Stimulated activated CD4-positive, alpha-beta T cell treated with anti-CD3 and anti-CD28 coated beads, Interleukin-15, amount 100 ng/mL, for 48 hours (primary cell): ENCODE results near the gene ABCC2.

ENCODE experiments used
- DNase-seq, 2 donors: peaks; one replicate each; pipeline ENCODE4 v3.0.0-alpha.2; 2020; ENCODE audit warnings: low read depth in 2 of 2

ABCC2 gene

DNA sequence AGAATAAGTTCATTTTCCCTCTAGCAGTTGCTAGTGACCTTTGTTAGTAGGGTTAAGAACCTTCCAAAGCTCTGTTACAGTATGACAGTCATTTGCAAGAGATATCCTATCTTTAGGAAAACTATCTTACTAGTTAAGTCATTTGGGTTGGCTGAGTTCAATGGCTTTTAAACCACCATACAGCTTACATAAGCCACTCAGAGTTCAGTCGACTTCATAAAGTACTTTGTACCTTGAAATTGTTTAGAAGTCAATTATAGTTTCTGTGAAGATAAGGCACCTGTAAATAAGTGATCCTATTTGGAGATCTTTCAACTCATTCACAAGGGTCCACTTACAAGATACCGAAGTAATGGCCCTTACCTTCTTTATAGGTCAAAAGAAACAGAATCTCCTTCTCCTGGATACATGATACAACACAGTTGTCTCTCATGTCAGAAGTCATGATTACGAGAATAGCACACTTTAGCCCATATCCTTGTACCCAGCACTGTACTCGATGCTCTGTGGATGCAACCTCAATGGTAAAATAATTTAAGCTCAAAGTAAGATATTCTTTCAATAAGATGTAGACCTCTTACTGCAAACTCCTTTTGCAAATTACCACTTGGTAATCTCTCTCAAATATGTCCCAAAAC, 11.9 kb upstream of the ABCC2 start:
- DNase-seq: no peak

DNA sequence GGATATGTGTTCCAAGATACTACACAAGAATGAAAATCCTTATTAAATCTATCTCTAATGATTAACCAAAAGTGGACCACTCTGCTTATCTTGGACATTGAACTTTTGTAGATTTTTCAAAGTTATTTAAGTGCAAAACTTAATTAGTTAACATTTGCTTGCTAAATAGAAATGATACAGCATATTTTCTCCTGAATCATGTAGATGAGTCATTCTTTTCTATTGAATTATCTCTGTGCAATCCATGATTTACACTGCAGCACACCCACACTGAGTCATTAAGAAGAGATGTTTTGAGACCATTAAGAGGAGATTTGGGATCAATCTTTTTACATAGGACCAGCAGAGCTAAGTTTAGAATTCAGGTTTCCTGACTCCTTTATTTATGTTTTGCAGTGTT, 6.6 kb upstream of the ABCC2 start:
- no peak for DNase-seq

DNA sequence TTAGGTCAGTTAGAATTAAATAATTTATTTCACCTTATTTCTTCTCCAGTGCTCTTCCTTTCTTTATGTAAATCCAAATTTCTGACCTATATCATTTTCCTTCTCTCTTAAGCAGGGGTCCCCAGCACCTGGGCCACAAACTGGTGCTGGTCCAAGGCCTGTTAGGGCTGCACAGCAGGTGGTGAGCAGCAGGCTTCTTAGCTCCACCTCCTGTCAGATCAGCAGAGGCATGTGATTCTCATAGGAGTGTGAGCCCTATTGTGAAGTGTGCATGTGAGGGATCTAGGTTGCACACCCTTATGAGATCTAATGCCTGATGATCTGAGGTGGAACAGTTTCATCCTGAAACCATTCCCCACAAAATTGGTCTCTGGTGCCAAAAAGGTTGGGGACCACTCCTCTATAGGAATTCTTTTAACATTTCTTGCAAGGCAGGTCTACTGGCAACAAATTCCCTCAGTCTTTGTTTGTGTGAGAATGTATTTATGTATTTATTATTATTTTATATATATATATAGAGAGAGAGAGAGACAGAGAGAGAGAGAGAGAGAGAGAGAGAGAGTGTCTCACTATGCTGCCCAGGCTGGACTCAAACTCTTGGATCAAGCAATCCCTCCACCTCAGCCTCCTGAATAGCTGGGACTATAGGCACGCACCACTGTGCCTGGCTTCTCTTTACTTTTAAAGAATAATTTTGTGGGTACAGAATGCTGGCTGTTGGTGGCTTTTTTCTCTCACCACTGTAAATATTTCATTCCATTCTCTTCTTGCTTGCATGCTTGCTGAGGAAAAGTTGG, 4.3 kb upstream of the ABCC2 start:
- DNase-seq: no peak

DNA sequence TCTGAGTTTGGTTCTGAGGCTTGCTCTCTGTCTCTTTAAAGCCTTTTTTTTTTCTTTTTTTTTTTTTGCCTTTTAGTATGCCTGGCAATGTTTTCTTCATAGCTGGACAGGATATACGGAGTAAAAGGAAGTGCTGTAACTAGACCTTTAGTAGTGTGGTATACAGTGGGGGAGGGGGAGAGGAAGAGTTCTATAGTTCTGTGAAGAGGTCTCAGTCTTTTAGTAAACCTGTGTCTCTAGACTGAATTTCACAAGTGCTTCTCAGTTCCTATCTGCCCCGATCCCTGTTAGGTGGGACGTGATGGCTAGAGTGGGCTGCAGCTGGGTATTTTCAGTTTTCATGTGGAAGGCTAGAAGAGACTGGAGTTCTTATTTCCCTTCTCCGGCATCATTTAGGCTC, 3.1 kb upstream of the ABCC2 start:
- DNase-seq: no peak

DNA sequence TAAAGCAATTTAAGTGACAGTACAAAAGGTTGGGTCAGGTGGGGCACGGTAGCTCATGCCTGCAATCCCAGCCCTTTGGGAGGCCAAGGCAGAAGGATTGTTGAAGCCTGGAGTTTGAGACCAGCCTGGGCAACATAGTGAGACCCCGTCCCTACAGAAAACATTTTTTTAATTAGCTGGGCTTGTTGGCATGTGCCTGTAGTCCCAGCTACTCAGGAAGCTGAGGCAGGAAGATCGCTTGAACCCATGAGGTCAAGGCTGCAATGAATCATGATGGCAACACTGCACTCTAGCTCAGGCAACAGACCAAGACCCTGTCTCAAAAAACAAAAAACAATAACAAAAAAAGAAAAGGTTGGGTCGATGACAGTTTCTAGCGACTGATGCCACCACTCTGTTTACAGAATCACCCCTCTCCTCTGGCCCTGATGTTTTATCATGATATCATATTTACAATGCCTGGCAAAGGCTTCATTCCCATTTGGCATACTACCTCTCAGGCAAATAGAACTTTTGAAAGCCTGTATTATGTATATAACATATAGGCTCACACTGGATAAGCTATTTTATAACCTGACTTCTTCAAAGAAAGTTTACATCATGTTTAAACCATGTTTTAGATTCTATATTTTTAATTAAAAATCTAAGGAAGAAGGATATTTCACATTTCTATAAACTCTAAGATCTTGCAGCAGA, 558 bp upstream of the ABCC2 start:
- DNase-seq: no peak

DNA sequence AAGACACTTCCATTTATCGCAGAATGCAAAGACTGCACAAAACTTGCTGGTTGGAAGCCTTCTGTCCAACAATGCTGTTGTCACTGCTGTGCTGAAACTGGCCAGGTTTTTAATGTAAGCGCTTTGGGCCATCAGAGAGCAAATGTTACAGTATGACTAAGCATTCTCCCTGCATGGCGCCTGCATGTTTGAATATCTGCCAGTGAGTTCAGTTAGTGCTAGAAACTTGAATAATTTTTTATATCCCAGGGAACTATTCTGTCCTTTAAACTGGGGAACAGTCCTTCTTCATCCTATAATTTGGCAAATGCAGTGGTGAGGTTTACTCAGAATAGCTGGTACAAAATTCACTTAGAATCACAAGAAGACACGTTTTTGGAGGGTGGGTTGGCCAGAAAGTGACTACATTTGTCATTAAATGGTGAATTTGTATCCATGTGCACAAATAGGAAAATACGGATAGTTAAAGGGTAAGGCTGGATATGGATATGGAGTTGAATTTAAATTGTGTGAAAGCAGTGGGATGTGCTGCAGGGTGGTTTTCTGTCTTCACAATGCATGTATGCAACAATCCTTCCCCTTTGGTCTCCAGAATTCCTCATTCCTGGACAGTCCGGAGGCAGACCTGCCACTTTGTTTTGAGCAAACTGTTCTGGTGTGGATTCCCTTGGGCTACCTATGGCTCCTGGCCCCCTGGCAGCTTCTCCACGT, 1.7 kb downstream of the ABCC2 start:
- DNase-seq: no peak

DNA sequence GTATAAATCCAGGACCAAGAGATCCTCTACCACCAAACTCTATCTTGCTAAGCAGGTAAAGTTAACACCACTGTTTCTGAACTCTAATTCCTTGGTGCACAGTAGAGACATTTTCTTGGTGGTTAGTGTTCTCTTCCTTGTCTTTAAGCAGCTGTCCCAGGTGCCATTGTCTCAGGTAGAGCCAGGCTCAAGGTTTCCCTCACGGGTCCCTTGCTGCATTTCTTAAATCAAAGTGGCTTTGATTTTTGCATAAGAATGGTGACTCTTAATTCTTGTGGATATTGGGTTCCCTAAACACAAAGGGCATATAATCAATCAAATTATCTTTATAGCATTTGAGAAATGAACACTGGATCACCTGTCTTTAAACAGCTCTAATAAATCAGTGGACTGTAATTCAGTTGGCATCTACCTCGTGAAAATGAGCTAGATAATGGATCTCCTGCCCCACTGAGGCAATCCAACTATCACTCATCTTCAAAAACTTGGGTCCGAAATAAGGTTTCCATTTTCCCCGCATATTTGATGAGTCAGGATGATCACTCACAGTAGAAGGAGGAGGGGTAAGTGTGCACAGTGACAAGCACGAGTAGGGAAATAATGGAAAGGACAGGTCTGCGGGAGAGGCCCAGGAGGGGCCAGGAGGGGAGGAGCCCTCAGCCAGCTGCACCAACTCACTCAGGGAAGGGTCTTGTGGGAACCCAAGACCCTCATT, 2.4 kb downstream of the ABCC2 start:
- no peak for DNase-seq

DNA sequence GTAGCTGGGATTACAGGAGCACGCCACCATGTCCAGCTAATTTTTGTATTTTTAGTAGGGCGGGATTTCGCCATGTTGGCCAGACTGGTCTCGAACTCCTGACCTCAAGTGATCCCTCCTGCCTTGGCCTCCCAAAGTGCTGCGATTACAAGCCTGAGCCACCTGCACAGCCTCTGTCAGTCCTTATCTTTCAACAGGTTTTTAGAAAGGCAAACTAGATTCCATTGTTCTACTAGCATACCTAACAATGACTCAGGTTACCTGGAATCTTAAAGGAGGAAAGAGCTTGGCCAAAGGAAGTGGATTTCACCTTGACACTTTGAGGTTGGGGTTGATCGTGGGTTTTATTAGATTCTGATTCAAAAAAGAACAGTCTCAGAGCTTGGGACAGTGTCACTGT, 3.2 kb downstream of the ABCC2 start:
- DNase-seq: no peak

DNA sequence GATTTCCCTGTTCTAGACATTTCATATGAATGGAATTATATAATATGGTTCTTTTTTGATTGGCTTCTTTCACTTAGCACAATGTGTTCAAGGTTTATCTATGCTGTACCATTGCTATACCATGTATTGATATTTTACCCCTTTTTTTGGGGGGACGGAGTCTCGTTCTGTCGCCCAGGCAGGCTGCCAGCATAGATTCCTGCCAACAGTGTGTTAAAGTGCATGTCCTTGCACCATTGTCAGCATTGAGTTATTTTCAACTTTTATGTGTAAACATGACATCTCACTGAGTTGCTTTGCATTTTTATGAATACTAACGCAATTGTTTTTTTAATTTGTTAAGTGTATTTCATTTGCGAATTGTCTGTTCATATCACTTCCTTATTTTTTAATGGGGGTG, 4.9 kb downstream of the ABCC2 start:
- DNase-seq: no peak

DNA sequence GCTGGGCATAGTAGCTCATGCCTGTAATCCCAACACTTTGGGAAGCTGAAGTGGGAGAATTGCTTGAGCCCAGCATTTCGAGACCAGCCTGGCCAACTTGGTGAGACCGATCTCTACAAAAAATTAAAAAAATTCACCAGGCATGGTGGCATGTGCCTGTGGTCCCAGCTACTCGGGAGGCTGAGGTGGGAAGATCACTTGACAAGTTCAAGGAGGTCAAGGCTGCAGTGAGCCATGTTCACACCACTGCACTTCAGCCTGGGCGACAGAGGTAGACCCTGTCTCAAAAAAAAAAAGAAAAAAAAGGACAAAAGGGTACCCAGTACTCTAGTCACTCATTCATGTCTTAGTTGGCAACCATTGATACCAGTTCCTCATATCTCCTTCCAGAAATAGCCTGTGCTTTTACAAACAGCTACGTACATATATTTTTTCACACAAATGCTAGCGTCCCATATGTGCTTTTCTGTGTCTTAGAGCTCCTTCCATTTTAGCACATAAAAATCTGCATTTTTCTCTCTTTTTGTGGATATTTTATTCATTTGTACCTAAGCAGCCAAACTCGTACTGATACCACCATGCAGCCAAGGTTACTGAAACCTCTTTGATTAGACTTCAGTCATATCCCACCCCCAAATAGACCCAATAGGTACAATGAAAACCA, 5.5 kb downstream of the ABCC2 start:
- no peak for DNase-seq

DNA sequence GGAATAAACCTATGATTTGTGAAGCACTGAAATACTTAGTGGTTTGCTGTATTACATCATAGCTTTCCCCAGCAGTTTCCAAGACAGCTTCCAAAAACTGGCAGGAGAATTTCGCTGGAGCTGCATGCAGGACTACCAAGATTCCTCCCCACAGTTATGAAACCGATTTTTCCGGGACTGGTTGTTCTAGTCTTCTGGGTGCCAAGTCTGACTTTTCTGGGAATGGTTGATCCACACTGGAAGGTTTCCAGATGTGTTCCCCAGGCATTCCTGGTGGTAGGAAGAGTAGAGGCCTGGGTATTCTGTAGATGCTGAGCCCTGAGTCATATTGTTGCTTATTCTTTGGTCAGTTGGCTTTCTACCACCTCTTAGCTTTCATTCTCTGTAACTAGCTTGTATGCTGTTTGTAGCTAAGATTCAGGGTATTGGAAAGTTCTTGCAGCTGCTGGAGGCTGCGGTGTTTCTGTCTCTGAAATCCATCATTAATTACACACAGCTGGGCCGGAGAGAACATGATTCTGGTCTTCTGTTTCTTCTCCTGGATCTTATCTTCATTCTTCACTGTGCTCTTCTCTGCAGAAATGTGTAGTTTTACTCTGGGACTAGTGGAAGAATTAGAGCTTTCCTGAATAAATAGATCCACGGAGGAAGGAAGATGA, 6.3 kb downstream of the ABCC2 start:
- DNase-seq: no peak

DNA sequence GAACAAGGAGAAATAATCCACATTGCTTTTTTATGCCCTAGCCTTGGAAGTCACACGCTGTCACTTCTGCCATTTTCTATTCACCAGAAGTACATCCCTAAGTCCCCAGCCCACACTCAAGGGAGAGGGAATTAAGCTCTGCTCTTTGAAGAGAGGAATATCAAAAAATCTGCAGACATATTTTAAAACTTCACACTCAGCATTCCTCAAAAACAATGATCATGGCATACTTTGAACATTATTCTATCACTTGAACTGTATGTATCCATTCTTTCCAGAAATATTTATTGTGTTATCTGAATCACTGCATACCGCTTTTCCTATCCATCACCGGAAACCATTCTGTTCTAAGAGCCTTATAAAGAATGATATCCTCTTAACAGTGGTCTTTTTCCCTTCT, 9.4 kb downstream of the ABCC2 start:
- DNase-seq: no peak

DNA sequence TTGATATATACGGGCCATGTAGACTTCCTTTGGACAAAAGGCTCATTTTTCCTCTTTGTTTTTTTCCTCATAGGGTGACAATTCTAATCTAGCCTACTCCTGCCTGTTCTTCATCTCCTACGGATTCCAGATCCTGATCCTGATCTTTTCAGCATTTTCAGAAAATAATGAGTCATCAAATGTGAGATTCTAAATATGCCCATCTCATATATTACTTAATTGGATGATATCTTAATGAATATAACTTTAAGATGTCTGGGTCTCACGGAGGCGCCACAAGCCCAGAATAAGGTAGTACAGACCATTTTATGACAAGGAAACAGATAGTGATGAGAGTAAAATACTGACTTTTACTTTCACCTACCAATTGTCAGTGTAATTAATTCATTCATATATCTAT, 11.4 kb downstream of the ABCC2 start:
- no peak for DNase-seq

DNA sequence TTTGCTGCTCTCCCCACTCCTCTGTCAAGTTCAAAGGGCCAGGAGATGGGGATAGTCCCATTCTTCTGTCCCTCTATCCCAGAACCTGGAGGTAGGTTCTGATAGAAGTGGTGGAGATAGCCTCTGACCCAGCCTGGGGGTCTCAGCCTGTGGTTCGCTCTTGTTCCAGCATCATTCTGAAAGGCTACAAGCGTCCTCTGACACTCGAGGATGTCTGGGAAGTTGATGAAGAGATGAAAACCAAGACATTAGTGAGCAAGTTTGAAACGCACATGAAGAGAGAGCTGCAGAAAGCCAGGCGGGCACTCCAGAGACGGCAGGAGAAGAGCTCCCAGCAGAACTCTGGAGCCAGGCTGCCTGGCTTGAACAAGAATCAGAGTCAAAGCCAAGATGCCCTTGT, 14.5 kb downstream of the ABCC2 start:
- DNase-seq: no peak

DNA sequence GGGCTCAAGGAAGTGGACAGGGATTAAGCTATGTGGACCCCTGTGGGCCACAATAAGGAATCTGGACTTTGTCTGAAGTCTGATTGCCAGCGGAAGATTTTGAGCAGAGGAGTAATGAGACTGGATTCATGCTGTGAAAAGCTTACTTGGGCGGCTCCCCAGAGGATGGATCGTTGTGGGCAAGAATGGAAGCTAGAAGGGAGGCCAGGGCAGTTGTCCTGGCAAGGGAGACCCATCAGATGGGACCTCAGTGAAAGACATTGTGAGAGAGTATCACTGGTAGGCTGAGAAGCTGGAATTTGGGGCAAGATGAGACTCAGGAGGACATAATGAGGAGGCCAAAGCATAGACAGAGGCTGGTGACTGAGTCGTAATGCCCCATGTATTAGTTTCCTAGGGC, 15.6 kb downstream of the ABCC2 start:
- no peak for DNase-seq

DNA sequence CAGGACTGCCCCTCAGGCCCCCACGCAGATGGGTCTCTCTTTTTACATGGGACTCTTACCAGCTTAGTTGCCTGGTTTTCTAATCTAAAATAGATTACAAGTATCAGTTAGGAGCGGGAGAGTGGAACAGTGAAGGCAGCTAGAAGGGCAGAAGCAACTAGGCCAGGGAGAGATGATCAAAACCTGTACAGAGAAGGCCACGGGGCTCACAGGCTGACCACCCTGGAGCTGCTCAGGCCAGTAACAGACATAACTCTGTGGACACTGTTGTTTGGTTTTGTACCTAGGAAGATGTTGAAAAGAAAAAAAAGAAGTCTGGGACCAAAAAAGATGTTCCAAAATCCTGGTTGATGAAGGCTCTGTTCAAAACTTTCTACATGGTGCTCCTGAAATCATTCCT, 16.5 kb downstream of the ABCC2 start:
- no peak for DNase-seq

DNA sequence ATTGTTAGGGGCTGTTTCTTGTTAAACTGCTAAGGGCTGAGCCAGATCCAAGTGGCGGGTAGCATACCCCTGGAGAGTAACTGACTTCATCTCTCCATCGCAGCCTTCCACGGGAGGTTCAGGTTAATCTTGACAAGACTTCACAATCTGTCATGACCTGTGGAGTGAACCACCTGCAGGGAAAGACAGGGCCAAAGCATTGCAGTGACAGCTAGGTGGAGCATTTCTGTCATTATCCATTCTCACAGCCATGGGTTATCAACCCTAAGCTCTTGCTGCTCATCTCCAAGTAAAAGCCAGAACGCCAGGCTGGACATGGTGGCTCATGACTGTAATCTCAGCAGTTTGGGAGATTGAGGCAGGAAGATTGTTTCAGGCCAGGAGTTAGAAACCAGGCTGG, 17.2 kb downstream of the ABCC2 start:
- DNase-seq: no peak

DNA sequence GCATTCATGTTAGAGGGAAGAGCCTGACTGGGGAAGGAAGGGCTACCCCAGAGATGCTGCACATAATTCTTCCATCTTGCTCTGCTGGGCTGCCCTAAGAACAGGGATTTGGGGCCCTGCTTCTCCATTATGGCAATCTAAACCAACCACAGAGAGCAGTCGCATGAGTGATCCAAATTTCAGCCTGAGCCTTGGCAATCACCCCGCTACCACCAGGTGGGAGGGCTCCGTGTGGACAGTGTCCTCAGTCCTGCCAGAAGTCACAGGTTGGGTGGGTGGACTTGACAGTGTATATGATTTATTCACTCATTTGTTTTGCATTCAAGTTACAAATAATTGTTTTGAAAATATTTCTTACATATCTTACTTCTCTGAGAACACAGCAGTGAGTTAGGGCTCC, 22.0 kb downstream of the ABCC2 start:
- no peak for DNase-seq

DNA sequence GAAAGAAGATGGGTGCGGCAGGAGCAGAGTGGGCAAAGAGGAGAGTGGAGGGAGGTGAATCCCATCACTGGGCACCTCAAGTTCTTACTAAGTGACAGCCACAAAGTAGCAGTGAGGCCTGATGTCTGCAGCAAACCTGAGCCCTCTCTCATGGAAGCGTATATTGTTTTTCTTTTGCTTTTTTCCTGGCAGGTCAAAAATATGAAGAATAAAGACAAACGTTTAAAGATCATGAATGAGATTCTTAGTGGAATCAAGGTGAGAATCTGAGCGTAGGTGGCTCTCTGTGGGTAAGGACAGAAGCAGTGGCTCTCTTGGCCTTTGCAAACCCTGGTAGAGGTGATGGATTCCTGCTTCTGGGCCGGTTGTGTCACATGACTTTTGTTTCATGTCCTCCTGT, 22.8 kb downstream of the ABCC2 start:
- DNase-seq: no peak

DNA sequence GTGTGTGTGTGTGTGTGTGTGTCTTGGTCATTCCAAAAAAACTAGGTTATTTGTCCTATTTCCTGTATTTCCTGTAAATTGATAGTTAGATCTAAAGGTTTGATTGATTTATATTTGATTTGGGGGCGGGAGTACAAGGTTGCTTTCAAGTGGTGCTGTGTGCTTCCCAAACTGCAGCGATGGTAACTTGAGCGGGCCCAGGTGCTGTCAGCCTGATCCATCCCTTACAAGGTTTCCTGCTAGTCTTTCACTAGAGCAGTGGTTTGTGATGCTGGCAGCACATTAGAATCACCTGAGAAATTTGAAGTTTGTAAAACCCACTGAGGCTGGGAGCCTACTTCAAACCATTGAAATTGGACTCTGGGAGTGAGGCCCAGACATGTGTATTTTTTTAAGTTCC, 23.7 kb downstream of the ABCC2 start:
- DNase-seq: no peak

DNA sequence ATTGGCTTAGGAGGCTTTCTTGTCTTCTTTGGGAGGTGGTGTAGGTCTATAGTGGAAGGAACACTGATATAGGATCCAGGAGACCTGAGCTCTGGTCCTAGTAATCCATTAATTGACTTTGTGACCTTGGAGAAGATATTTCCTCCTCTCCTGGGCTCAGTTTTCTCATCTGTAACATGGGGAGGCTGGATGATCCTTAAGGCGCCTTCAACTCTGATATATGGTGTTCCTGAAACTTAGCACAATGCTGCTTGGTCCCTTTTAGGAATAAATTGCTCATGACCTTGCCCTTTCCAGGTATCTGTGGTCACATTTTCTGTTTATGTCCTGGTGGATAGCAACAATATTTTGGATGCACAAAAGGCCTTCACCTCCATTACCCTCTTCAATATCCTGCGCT, 25.3 kb downstream of the ABCC2 start:
- DNase-seq: no peak
